Ovary (tissue), 9 donors: Measurements from ENCODE around the gene CCP110. TPM values are rescaled to one million over a fixed set of nuclear protein-coding genes. Genes with fewer than 3 reads are reported as not detected.

Source experiments
- DNase-seq, 5 donors: peaks; one replicate each; pipeline ENCODE4 v3.0.0-alpha.2; 2019 to 2020
- H3K27ac ChIP-seq, 2 donors: fragments of 200-600 bp; one replicate each; pipeline versions ENCODE4 v1.5.1 to v1.8.0; 2019 to 2022
- H3K27me3 ChIP-seq: fragments of 200-600 bp; one replicate; pipeline ENCODE4 v1.8.0; 2022
- H3K36me3 ChIP-seq: fragments of 200-600 bp; sonication (generic); one replicate; pipeline ENCODE4 v1.5.1; 2019
- H3K4me1 ChIP-seq: one replicate; pipeline ENCODE4 v1.8.1; 2013; ENCODE audit warnings: mild to moderate bottlenecking, moderate library complexity; ENCODE audit not compliant: insufficient read depth
- H3K4me3 ChIP-seq: fragments of 200-600 bp; sonication (generic); one replicate; pipeline ENCODE4 v1.5.1; 2017
- H3K9me3 ChIP-seq, 2 donors: fragments of 200-600 bp in 1 of 2; sonication (generic) in 1 of 2; one replicate each; pipeline versions ENCODE4 v1.5.1 to v1.8.1; 2013 to 2019; ENCODE audit warnings: mild to moderate bottlenecking in 1 of 2, moderate library complexity in 1 of 2
- EP300 ChIP-seq: sonication (generic); formaldehyde crosslinking; IDR thresholded peaks from one replicate; pipeline ENCODE4 v1.6.1; 2017; ENCODE audit warnings: antibody characterized with exemption
- POLR2A ChIP-seq: fragments of 450-650 bp; IDR thresholded peaks from one replicate; pipeline ENCODE4 v1.6.1; 2017; ENCODE audit warnings: antibody characterized with exemption, mild to moderate bottlenecking, moderate library complexity
- WGBS, 3 donors: extraction: QIAGEN DNeasy Blood & Tissue Kit in 1 of 3; methylation state at CpG; one replicate each; pipeline versions ENCODE4 v1.1.5 to v1.1.7; 2013 to 2017; 5-methylcytosine and 5-hydroxymethylcytosine counted together
- intact Hi-C, 4 donors: fragments of 100-400 bp; cut with DNase I; formaldehyde crosslinking; loops; one replicate each; pipeline versions ENCODE4 v1.11.0 to v1.15.1; 2022 to 2023
- polyA plus RNA-seq, 2 donors: library from polyadenylated mRNA; stranded (reverse); fragments of 200-250 nt in 1 of 2; fragments of 350-450 nt in 1 of 2; fragmentation: Illumina TruSeq in 1 of 2; extraction: RNeasy Lipid Tissue Mini Kit (QIAGEN cat#74804) in 1 of 2; gene quantifications; one replicate each; pipeline ENCODE4 v1.2.3, GENCODE V29; 2013 to 2014
- total RNA-seq, 7 donors: library from RNA; depleted of rRNA in 2 of 7; stranded (reverse); fragments of >200 nt in 2 of 7; fragmentation: NEBNext Ultra II Directional in 3 of 7; extraction: Animal tissue kit (Norgen Biotek cat#: 25700) in 3 of 7; gene quantifications; one replicate each; pipeline versions ENCODE4 v1.1.0 to v1.2.4, GENCODE V29; 2016 to 2023
- TF ChIP-seq, protein P1 (sequence below), 3 donors: fragments of 450-650 bp in 2 of 3; fragments of 200-600 bp in 1 of 3; IDR thresholded peaks; one replicate each; pipeline versions ENCODE4 v1.5.1 to v1.8.0; 2016 to 2022; ENCODE audit warnings: antibody characterized with exemption in 3 of 3, mild to moderate bottlenecking in 1 of 3
- donor health status: DM: no; HTN: no; CAD: no; lungs with moderate emphysema.
- donor health status: DM: no; HTN: no; CAD: no.
- donor health status: Bipolar disorder and iron deficiency.
- donor health status: DM: yes; HTN: yes; CAD: no.
- donor health status: DM: no; HTN: no; CAD: no.
- donor health status: DM: yes; HTN: yes; CAD: no.

The CCP110 gene
- total and polyA plus RNA-seq, 9 donors = 7.2 to 22.9 (median 19.1) TPM

DNA sequence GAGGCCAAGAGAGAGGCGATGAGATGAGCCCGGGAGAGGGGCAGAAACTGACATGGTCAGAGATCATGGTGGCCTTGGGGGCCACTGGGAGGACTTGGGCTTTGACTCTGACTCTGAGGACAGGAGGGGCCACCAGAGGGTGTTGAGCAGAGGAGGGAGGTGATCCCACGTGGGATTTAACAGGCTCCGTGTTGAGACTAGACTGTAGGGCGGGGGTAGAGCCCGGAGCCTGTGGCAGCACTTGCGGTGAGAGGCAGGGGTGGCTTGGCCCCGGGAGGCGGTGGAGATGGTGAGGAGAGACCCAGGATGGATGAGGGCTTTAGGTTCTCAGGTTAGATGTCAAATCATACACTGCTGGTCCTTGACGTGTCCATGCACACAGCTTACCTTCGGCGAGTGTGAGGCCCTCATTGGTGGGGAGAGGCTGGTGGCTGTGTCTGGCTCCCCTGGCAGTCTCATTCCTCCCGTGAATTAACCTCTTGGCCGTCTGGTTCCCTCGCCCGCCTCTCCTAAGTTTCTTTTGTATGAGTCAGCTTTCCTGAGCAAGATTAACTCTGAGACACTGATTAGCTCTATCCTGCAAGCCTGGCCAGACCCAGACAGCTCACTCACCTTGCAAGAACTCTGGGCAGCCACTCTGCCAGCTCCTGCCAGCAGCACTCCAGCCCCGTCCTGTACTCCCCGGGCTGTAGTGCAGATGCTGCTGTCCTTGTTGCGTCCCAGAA, 71.5 kb downstream of the CCP110 start:
- 26 to 42% (median 28%) methylated on average over 19 of the region's 19 CpGs for WGBS, 3 donors
- Histone ChIP-seq H3K27me3 (no peaks in the 10 kb centered on the region), H3K4me3 (no peak overlapping the region), H3K4me1 (peaks cover 6% of the 10 kb centered on the region), H3K9me3 (no peaks in the 10 kb centered on the region), H3K27ac (no peak overlapping the region), H3K36me3 (no peaks in the 10 kb centered on the region)
- no peak for TF ChIP-seq EP300
- TF ChIP-seq POLR2A = no peak
- intact Hi-C loops = loop anchor here in 1 of 4 donors (5.0 kb wide), 1 partner anchor 38 kb away; the partner anchor contains the start of gene VPS35L
- DNase-seq = peak in 3 of 5 donors; percentile 21 to 28 (median 23)

DNA sequence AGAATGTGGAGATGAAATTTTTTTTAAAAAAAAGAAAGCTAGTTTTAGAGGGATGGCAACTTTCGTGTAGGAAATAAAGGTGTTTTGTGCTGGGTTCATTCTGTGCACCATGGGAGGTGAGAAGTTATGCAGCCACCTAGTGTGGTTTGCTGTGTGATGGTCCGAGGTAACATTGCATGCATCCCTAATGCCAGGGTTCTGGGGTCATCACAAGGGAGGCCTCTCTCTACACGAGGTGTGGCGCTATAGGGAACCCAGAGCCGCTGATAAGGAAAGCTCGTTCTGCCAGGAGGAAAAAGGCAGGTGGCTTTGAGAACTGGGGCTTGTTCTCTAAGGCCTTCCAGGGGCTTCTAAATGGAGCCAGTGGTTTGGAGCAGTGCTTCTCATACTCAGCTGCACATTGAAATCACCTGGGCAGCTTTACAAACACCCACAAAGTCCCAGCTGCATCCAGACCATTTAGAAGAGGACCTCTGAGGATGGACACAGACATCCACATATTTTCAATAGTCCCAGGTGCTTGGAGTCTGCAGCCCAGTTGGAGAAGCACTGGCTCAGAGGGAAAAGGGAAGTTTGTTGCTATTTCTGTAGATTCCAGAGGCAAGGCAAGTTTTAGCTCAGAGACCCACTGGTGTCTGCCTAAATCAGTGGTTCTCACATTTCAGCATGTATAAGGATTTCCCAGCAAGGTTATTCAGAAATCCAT, 75.2 kb downstream of the CCP110 start:
- 82 to 84% (median 83%) methylated on average over 6 of the region's 6 CpGs for WGBS, 3 donors
- Histone ChIP-seq H3K27ac (no peak overlapping the region), H3K4me1 (peaks cover 10% of the 10 kb centered on the region), H3K4me3 (no peak overlapping the region), H3K36me3 (no peaks in the 10 kb centered on the region), H3K9me3 (no peaks in the 10 kb centered on the region), H3K27me3 (no peaks in the 10 kb centered on the region)
- DNase-seq = no peak
- TF ChIP-seq, protein P1, sequence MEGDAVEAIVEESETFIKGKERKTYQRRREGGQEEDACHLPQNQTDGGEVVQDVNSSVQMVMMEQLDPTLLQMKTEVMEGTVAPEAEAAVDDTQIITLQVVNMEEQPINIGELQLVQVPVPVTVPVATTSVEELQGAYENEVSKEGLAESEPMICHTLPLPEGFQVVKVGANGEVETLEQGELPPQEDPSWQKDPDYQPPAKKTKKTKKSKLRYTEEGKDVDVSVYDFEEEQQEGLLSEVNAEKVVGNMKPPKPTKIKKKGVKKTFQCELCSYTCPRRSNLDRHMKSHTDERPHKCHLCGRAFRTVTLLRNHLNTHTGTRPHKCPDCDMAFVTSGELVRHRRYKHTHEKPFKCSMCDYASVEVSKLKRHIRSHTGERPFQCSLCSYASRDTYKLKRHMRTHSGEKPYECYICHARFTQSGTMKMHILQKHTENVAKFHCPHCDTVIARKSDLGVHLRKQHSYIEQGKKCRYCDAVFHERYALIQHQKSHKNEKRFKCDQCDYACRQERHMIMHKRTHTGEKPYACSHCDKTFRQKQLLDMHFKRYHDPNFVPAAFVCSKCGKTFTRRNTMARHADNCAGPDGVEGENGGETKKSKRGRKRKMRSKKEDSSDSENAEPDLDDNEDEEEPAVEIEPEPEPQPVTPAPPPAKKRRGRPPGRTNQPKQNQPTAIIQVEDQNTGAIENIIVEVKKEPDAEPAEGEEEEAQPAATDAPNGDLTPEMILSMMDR (IDR thresholded peaks at IDR 0.05) = no peak
- no peak for TF ChIP-seq POLR2A
- no peak for TF ChIP-seq EP300
- intact Hi-C loops = loop anchor here in 2 of 4 donors (2.0 to 5.0 kb wide), 2 partner anchors 42 to 286 kb away; partner anchors contain the start of genes GPRC5B (in 1 of the 2) and VPS35L (in 1 of the 2)

DNA sequence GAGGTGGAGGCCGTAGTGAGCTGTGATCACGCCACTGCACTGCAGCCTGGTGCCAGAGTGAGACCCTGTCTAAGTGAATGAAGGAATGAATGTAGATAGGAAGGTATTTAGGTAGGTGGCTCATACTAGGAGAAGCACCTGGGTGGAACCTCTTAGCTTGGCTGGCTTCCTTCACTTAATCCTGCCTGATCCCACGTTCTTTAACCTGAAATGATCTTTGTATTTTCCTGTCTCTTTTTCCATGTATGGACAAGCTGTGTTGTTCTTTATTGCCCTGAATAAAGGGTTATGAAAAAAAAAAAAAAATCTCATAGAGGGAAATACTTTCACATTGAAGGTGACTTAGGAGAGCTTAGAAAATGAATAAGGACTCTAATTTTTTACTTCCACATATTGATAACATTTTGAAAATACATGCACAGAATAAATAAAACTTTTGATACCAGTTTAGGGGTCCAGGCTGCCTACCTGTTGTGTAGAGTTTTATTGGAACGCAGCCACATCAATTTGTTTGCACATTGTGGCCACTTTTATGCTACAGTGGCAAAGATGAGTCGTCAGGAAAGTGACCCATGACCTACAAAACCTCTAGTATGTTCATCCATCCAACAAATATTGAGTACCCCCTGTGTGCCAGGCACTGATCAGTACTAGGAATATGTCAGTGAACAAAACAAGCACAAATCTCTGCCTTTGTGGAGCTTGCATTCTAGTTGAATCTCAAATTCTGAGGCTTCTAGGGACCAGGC, 76.4 kb downstream of the CCP110 start:
- DNase-seq = no peak
- Histone ChIP-seq H3K4me3 (no peak overlapping the region), H3K9me3 (no peaks in the 10 kb centered on the region), H3K36me3 (no peaks in the 10 kb centered on the region), H3K27ac (no peak overlapping the region), H3K4me1 (peaks cover 7% of the 10 kb centered on the region), H3K27me3 (no peaks in the 10 kb centered on the region)
- intact Hi-C loops = loop anchor here (2.0 to 10.0 kb wide), 4 partner anchors 43 to 287 kb away; partner anchors contain the start of genes GPRC5B (in 2 of the 4) and VPS35L (in 1 of the 4)
- TF ChIP-seq, protein P1 (IDR thresholded peaks at IDR 0.05) = no peak
- TF ChIP-seq EP300 = no peak
- 72 to 80% (median 80%) methylated on average over 5 of the region's 5 CpGs for WGBS, 3 donors

DNA sequence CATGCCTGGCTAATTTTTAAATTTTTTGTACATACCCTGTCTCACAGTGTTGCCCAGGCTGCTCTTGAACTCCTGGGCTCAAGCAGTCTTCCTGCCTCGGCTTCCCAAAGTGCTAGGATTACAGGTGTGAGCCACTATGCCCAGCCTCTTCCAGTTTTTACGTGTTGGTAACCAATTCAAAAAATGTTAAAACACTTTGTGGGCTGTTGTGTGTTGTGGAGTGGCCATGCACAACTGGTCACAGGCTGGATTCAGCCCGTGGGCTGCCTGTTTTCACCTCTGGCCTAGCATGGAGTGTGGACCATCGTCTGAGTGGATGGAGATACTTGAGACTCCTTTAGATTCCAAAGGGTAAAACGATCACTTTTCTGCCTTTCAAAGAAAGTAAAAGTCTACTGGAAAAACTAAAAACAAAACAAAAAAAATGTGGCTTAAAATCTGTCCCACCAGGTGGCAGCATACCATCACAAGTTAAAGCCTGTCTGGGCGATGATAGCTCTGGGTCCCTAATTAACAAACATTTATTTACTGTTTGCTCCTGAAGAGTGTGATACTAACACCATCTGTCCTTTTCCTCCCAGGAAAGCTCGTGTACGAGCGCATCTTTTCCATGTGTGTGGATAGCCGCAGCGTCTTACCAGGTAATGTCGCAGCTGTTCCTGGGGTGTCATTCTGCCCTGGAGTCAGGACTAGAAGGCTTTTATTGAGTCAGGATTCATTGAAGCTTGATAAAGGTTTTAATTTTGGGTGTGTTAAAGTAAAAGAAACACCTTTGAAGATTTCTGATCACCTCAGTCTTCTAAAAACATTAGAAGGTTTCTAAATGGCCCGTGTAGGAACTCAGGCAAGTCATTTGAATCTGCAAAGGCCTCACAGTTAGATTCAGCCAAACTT, 77.6 kb downstream of the CCP110 start:
- TF ChIP-seq POLR2A = no peak
- TF ChIP-seq, protein P1 (IDR thresholded peaks at IDR 0.05) = peak; percentile 68 to 85 (median 74)
- TF ChIP-seq EP300 = no peak
- no peaks in the 10 kb centered on the region for H3K9me3 ChIP-seq
- peak overlapping the region in 1 of 2 donors; percentile 24 for H3K27ac ChIP-seq
- peaks cover 4% of the 10 kb centered on the region for H3K4me1 ChIP-seq
- H3K36me3 ChIP-seq = no peaks in the 10 kb centered on the region
- H3K4me3 ChIP-seq = no peak overlapping the region
- DNase-seq = peak in 3 of 5 donors; percentile 37 to 63 (median 49)
- intact Hi-C loops = loop anchor here in 3 of 4 donors (2.0 to 10.0 kb wide), 3 partner anchors 163 to 286 kb away; partner anchors contain the start of gene GPRC5B (in 1 of the 3)
- no peaks in the 10 kb centered on the region for H3K27me3 ChIP-seq
- WGBS, 3 donors = 41 to 52% (median 44%) methylated on average over 13 of the region's 13 CpGs
